Common myeloid progenitor, CD34-positive (primary cell): Measurements from ENCODE around the gene SAFB2.
A peak's percentile ranks its signal among the peaks of the same experiment; 100 is the strongest.

Experiments used
- CTCF ChIA-PET: fragments of 350-600 bp; sonication (Branson Sonifier 250); formaldehyde crosslinking; loops from one replicate; lab custom pipeline; 2021; ENCODE audit warnings: antibody characterized with exemption; lab: Charles Lee
- POLR2A ChIA-PET: fragments of 350-600 bp; sonication (Branson Sonifier 250); formaldehyde crosslinking; loops from one replicate; lab custom pipeline; 2021; ENCODE audit warnings: antibody characterized with exemption; lab: Charles Lee
- DNase-seq, 3 donors: peaks; one replicate each; pipeline versions ENCODE4 v3.0.0 to v3.0.0-alpha.2; 2013
- H3K27ac ChIP-seq, 2 experiments: 1 replicate in 1 of 2; 2 replicates in 1 of 2; pipeline ENCODE4 v1.7.0; 2013; ENCODE audit warnings: inconsistent platforms in 2 of 2, low read length in 2 of 2, mild to moderate bottlenecking in 2 of 2, low read depth in 1 of 2, moderate library complexity in 1 of 2; ENCODE audit not compliant: severe bottlenecking in 2 of 2, insufficient read depth in 1 of 2, poor library complexity in 1 of 2
- H3K27me3 ChIP-seq, 5 experiments: replicated peaks in 2 of 5; 1 replicate in 3 of 5; 2 replicates in 2 of 5; pipeline versions ENCODE4 v1.6.1 to v1.7.0; 2013; ENCODE audit warnings: low read length in 4 of 5, mild to moderate bottlenecking in 2 of 5, moderate library complexity in 2 of 5, inconsistent platforms in 1 of 5; ENCODE audit not compliant: insufficient read depth in 5 of 5, control insufficient read depth in 4 of 5
- H3K36me3 ChIP-seq, 4 experiments: 1 replicate in 2 of 4; 2 replicates in 2 of 4; pipeline versions ENCODE4 v1.6.1 to v1.7.0; 2013; ENCODE audit warnings: low read length in 3 of 4, control low read depth in 1 of 4, mild to moderate bottlenecking in 1 of 4; ENCODE audit not compliant: control insufficient read depth in 4 of 4, insufficient read depth in 4 of 4
- H3K4me1 ChIP-seq, 4 experiments: 1 replicate in 3 of 4; 2 replicates in 1 of 4; pipeline versions ENCODE4 v1.6.1 to v1.7.1; 2013; ENCODE audit warnings: low read length in 3 of 4, mild to moderate bottlenecking in 3 of 4, control low read depth in 1 of 4, inconsistent platforms in 1 of 4, moderate library complexity in 1 of 4; ENCODE audit not compliant: control insufficient read depth in 4 of 4, insufficient read depth in 4 of 4; ENCODE audit errors: control extremely low read depth in 1 of 4
- H3K4me3 ChIP-seq, 7 experiments: 1 replicate in 4 of 7; 2 replicates in 3 of 7; pipeline versions ENCODE4 v1.5.1 to v1.7.0; 2013; ENCODE audit warnings: mild to moderate bottlenecking in 7 of 7, low read length in 6 of 7, moderate library complexity in 6 of 7, inconsistent platforms in 2 of 7, low read depth in 2 of 7, control low read depth in 1 of 7; ENCODE audit not compliant: insufficient read depth in 4 of 7, control insufficient read depth in 1 of 7; ENCODE audit errors: extremely low read depth in 1 of 7
- H3K9me3 ChIP-seq, 5 experiments: 1 replicate in 4 of 5; 2 replicates in 1 of 5; pipeline versions ENCODE4 v1.6.1 to v1.7.1; 2013; ENCODE audit warnings: low read length in 4 of 5, mild to moderate bottlenecking in 2 of 5, inconsistent platforms in 1 of 5, low read depth in 1 of 5, moderate library complexity in 1 of 5; ENCODE audit not compliant: control insufficient read depth in 4 of 5, insufficient read depth in 2 of 5; ENCODE audit errors: control extremely low read depth in 1 of 5
- WGBS: methylation state at CpG from one replicate; pipeline ENCODE4 v1.1.5; 2013; ENCODE audit not compliant: insufficient coverage; 5-methylcytosine and 5-hydroxymethylcytosine counted together

SAFB2 gene

GRCh38 chr19:5600797-5601196, 21.8 kb downstream of the SAFB2 start:
- 93% methylated on average over 4 of the region's 8 CpGs for WGBS
- CTCF ChIA-PET, result interaction anchor here (1.1 kb wide), 1 partner anchor 10 kb away, joined by 3 read pairs; no protein-coding TSS in a partner anchor
- POLR2A ChIA-PET, result no interaction called here
- Histone ChIP-seq H3K4me3 (no peak overlapping the region), H3K27me3 (no peaks in the 10 kb centered on the region), H3K27ac (no peak overlapping the region), H3K9me3 (no peaks in the 10 kb centered on the region), H3K4me1 (no peaks in the 10 kb centered on the region), H3K36me3 (peaks cover 35 to 92% (median 86%) of the 10 kb centered on the region in 4 experiments)
- no peak for DNase-seq

DNA sequence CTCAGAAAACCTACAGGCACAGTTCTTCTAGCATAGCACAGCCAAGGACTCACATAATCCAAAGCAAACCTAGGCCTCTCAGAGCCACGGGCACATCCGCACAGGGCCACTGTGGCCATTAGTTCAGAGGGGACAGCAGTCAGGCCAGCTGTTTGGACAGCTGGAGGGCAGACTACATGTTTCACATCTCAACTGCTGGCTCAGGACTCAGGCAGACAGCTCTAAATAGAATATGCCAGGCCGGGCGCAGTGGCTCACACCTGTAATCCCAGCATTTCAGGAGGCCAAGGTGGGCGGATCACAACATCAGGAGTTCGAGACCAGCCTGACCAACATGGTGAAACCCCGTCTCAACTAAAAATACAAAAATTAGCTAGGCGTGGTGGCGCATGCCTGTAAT, 26.8 kb downstream of the SAFB2 start:
- no peak for DNase-seq
- peaks cover 47 to 96% (median 92%) of the 10 kb centered on the region in 4 experiments for H3K36me3 ChIP-seq
- no peaks in the 10 kb centered on the region for H3K4me1 ChIP-seq
- no peak overlapping the region for H3K4me3 ChIP-seq
- H3K27ac ChIP-seq, result no peak overlapping the region
- ChIA-PET CTCF (interaction anchor here (1.2 to 1.5 kb wide), 3 partner anchors 10 to 117 kb away, joined by 3 to 4 read pairs (median 4); no protein-coding TSS in a partner anchor), POLR2A (no interaction called here)
- no peaks in the 10 kb centered on the region for H3K27me3 ChIP-seq
- no peaks in the 10 kb centered on the region for H3K9me3 ChIP-seq
- WGBS, result 99% methylated on average over 9 of the region's 9 CpGs

DNA sequence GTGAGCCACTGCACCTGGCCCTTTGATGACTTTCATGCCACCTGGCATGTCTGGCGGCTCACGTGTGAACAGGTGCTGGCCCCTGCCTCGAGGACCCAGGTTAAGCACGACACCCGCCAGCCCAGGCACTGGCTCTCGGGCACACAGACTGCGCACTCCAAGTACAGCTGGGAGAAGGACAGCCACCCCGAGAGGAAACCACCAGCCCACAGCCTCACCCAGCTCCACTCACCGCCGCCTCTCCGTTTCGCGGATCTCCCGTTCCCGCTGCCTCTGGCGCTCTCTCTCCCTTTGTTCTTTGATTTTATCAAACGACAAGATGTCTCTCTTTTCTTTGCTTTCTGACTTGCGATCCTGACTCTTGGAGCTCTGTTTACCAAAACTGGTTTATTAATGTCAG, 27.4 kb downstream of the SAFB2 start:
- peak in 1 of 3 donors; percentile 15 for DNase-seq
- ChIA-PET POLR2A (interaction anchor here (0.6 kb wide), 1 partner anchor 109 kb away, joined by 3 read pairs; no protein-coding TSS in a partner anchor), CTCF (interaction anchor here (1.5 kb wide), 1 partner anchor 16 kb away, joined by 4 read pairs; no protein-coding TSS in a partner anchor)
- Histone ChIP-seq H3K27me3 (no peaks in the 10 kb centered on the region), H3K36me3 (peaks cover 45 to 96% (median 93%) of the 10 kb centered on the region in 4 experiments), H3K9me3 (no peaks in the 10 kb centered on the region), H3K4me1 (no peaks in the 10 kb centered on the region), H3K27ac (no peak overlapping the region), H3K4me3 (no peak overlapping the region)
- 94% methylated on average over 18 of the region's 18 CpGs for WGBS

- 100% methylated on average over 1 of the region's 7 CpGs for WGBS
- no peak overlapping the region for H3K27ac ChIP-seq
- ChIA-PET CTCF (no interaction called here), POLR2A (interaction anchor here (0.6 to 1.2 kb wide), 2 partner anchors 9 to 109 kb away, joined by 3 read pairs; no protein-coding TSS in a partner anchor)
- no peak overlapping the region for H3K4me3 ChIP-seq
- DNase-seq, result no peak
- no peaks in the 10 kb centered on the region for H3K4me1 ChIP-seq
- H3K36me3 ChIP-seq, result peaks cover 47 to 96% (median 93%) of the 10 kb centered on the region in 4 experiments
- H3K9me3 ChIP-seq, result no peaks in the 10 kb centered on the region
- H3K27me3 ChIP-seq, result no peaks in the 10 kb centered on the region
These were observed 28.0 kb downstream of the SAFB2 start for GRCh38 chr19:5594521-5594950.

GRCh38 chr19:5593343-5594255, 29.0 kb downstream of the SAFB2 start:
- no peaks in the 10 kb centered on the region for H3K9me3 ChIP-seq
- DNase-seq, result no peak
- H3K36me3 ChIP-seq, result peaks cover 38 to 96% (median 92%) of the 10 kb centered on the region in 4 experiments
- 96% methylated on average over 63 of the region's 67 CpGs for WGBS
- ChIA-PET POLR2A (interaction anchor here (1.2 kb wide), 1 partner anchor 8 kb away, joined by 3 read pairs; no protein-coding TSS in a partner anchor), CTCF (interaction anchor here (0.5 kb wide), 1 partner anchor 130 kb away, joined by 3 read pairs; no protein-coding TSS in a partner anchor)
- no peaks in the 10 kb centered on the region for H3K27me3 ChIP-seq
- H3K4me1 ChIP-seq, result no peaks in the 10 kb centered on the region
- H3K4me3 ChIP-seq, result no peak overlapping the region
- no peak overlapping the region for H3K27ac ChIP-seq

GRCh38 chr19:5592531-5593342, 29.8 kb downstream of the SAFB2 start:
- ChIA-PET POLR2A (no interaction called here), CTCF (no interaction called here)
- H3K36me3 ChIP-seq, result peaks cover 39 to 97% (median 90%) of the 10 kb centered on the region in 4 experiments

More at GRCh38 chr19:5592531-5593342, 29.8 kb downstream of the SAFB2 start:
- no peak for DNase-seq
- Histone ChIP-seq H3K27me3 (no peaks in the 10 kb centered on the region), H3K27ac (no peak overlapping the region), H3K4me3 (no peak overlapping the region), H3K9me3 (no peaks in the 10 kb centered on the region), H3K4me1 (no peaks in the 10 kb centered on the region)
- 95% methylated on average over 15 of the region's 24 CpGs for WGBS
